ENCODE measurements around the gene ST6GAL1.

DNA sequence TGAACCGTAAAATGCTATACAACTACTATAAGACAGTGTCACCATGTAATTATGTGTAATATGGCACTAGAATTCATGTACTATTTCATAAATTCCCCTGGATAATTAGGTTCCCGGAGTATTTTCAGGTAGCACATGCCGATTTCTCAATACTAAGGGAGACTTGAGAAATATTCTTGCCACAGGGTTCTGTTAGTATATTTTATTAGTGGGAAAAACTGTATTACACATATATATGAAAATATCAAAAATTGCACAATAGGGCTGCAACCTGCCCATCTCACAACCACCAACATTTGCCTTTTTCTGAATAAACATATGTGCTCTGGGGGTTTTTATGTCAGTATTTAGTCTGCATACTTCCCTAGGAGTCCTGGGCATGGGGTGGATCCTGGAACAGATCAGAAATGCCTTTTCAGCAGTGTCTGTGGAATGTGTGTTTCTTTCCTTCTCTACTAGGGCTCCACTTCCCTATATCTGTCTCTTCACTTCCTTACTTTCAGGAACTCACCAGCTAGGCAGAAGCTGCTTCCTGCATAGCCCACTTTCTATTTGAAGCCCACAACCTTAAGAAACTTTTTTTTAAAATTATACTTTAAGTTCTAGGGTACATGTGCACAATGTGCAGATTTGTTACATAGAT lies 121.5 kb downstream of the ST6GAL1 start:
- TF ChIP-seq SIN3A (IDR thresholded peaks at IDR 0.05; ENCODE audit: low read depth, low read length) (no peak), KAT2A (conservative IDR thresholded peaks at IDR 0.05; ENCODE audit: control insufficient read depth, low read depth, low read length) (no peak), GATAD2B (conservative IDR thresholded peaks at IDR 0.05; ENCODE audit: low read depth) (no peak), POLR2A (IDR thresholded peaks at IDR 0.05; ENCODE audit: low read depth, low read length) (no peak), EP300 (IDR thresholded peaks at IDR 0.05; ENCODE audit: borderline replicate concordance in 1 of 2, control insufficient read depth in 1 of 2, low read depth in 2 of 2, low read length in 2 of 2) (no peak), JUND (IDR thresholded peaks at IDR 0.05; ENCODE audit: low read depth, low read length) (no peak), STAT1 (conservative IDR thresholded peaks at IDR 0.05) (no peak)
- TF ChIP-seq, protein P1, sequence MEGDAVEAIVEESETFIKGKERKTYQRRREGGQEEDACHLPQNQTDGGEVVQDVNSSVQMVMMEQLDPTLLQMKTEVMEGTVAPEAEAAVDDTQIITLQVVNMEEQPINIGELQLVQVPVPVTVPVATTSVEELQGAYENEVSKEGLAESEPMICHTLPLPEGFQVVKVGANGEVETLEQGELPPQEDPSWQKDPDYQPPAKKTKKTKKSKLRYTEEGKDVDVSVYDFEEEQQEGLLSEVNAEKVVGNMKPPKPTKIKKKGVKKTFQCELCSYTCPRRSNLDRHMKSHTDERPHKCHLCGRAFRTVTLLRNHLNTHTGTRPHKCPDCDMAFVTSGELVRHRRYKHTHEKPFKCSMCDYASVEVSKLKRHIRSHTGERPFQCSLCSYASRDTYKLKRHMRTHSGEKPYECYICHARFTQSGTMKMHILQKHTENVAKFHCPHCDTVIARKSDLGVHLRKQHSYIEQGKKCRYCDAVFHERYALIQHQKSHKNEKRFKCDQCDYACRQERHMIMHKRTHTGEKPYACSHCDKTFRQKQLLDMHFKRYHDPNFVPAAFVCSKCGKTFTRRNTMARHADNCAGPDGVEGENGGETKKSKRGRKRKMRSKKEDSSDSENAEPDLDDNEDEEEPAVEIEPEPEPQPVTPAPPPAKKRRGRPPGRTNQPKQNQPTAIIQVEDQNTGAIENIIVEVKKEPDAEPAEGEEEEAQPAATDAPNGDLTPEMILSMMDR (IDR thresholded peaks at IDR 0.05 in 2 of 3, conservative IDR thresholded peaks at IDR 0.05 in 1 of 3; ENCODE audit: control insufficient read depth in 2 of 3, extremely low read depth in 1 of 3, insufficient read depth in 1 of 3, low read depth in 3 of 3, low read length in 3 of 3) = no peak
- TF ChIP-seq, protein P2, sequence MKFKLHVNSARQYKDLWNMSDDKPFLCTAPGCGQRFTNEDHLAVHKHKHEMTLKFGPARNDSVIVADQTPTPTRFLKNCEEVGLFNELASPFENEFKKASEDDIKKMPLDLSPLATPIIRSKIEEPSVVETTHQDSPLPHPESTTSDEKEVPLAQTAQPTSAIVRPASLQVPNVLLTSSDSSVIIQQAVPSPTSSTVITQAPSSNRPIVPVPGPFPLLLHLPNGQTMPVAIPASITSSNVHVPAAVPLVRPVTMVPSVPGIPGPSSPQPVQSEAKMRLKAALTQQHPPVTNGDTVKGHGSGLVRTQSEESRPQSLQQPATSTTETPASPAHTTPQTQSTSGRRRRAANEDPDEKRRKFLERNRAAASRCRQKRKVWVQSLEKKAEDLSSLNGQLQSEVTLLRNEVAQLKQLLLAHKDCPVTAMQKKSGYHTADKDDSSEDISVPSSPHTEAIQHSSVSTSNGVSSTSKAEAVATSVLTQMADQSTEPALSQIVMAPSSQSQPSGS (IDR thresholded peaks at IDR 0.05; ENCODE audit: low read length) = no peak
- TF ChIP-seq, protein P3, sequence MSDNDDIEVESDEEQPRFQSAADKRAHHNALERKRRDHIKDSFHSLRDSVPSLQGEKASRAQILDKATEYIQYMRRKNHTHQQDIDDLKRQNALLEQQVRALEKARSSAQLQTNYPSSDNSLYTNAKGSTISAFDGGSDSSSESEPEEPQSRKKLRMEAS (IDR thresholded peaks at IDR 0.05; ENCODE audit: low read depth, low read length) = no peak

All from GM12878 (cell line).